GM18507 (cell line): ENCODE measurements around the gene SRP14.

Experiments
- DNase-seq: peaks from one replicate; pipeline ENCODE4 v3.0.0; 2011; ENCODE audit warnings: low read depth; ENCODE audit not compliant: insufficient read length; ENCODE audit errors: extremely low spot score
- FAIRE-seq: peaks from 2 replicates; lab custom pipeline; 2011; peaks lifted over from hg19 to GRCh38; lab: Jason Lieb, UNC

The SRP14 gene

DNA sequence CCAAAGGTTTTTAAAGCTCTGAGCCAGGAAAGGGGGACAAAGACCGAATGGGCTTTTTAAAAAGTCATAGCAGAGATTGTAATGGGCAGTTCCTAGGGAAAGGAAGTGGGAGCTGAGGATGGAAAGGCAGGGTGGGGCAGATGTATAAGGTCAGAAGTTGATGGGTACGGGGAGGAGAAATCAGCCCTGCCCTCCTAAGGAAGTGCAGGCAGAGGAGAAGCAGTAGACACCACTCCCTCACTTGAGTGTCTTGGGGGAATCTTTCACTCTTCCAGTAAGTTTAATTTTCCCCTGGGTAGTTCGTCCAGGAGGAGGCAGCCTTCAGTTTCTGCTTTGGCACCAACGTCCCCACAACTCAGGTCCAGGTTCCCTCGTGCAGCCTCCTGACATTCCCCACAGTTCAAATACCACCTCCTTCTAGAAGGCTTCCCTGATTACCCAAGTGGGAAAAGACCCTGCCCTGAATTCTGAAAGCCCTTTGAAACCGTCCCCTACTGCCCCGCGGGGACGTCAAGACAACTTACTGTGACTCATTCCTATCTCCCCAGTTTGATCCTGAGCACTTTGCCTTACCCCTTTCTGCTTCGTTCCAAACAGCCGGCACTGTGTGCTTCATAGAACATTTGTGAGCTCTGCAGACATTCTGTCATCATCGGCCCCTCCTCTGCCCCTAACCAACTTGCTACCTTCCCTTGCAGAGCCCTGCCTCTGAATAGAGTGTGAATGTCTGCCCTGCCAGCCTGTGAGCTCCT is 14.3 kb upstream of the SRP14 start:
- DNase-seq (no peak), FAIRE-seq (peak; percentile 31)

DNA sequence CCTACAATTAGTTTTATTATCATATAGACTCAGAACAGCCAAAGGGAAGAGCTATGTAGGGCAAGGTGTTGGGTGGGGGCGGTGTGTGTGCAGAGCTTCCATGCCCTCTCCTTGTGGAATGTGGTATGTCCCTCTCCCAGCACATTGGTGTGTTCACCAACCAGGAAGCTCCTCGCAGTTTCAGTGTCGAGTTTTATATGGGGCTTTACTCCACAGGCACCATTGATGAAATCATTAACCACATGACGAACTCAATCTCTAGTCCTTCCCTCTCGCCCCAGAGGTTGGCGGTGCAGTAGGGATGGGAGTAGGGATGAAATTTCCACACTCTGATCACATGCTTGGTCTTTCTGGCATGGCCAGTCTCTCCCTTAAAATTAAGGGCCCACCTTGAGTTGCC is 13.6 kb upstream of the SRP14 start:
- DNase-seq (no peak), FAIRE-seq (no peak)

DNA sequence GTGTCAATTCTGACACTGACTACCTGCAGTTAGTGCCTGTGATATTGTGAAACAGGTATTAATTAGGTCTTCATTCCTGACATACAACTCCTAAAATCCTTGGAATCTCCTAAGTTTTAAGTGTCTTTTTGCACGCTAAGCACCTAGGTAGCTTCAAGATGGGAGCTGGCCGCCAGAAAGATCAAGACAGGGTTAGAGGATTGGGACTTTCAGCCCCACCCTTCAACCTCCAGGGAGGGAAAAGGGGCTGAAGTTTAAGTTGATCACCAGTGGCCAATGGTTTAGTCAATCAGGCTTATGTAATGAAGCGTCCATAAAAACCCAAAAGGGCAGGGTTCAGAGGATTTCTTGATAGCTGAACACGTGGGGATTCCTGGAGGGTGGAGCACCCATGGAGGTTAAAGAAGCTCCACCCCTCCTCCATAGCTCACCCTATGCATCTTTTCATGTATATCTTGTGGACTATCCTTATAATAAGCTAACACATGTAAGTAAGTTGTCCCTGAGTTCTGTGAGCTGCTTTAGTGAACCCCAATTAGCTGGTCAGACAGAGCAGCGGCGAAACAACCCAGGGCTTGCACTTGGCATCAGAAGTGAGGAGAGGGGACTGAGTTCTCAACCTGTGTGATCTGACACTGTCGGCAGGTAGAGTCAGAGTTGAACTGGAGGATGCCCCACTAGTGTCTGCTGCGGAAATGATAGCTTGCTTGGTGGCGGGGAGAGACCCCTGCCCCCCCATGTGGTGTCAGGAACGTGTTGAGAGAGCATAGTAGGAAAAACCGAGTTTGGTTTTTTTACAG is 12.8 kb upstream of the SRP14 start:
- DNase-seq (no peak), FAIRE-seq (no peak)

DNA sequence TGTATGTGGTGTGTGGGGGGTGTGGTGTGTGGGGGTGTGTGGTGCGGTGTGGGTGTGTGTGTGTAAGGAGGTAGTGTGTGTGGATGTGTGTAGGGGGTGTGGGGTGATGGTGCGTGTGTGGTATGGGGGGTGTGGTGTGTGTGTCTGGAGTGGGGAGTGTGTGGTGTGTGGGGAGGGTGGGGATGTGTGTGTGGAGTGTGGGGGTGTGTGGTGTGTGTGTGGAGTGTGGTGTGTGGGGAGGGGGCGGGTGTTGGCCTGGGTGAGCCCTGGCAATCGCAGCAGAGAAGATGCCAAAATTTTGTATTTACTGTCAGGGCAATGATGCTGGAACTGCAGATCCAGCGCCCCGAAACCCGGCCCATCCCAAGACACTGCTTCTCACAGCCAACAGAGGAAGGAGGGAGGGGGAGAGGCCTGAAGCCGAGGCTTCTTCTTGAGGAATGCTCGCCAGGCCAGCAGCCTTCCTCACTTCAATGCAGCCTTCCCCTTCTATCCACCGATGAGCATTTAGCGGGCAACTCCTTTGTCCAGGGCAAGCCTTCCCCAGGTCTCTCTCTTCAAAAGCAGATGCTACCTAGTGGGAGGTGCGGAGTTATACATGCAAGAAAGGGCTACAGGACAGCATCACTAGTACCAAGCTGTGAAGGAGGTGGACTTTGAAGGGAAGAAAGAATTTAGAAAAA is 11.9 kb upstream of the SRP14 start:
- FAIRE-seq (no peak), DNase-seq (no peak)

DNA sequence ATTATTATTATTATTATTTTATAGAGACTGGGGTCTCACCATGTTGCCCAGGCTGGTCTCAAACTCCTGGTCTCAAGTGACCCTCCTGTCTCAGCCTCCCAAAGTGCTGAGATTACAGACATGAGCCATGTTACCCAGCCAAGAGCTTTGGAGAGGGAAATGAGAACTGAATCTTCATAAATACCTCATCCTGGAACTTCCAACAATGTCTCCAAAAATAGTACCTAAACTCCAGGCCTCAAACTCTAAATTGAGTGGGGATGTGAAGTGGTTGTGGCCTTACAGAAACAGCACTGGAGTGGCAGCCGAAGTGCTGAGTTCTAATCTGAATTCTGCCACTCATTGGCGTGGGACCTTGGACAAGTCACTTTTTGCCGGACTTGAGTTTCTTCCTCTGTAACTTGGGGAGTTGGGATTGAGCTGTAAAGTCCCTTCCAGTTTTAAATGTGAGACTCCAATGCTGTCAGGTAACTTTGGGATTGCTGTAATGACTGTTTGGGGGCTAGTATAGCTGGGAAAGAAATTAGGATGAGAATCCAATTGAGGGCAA is 10.0 kb upstream of the SRP14 start:
- FAIRE-seq (no peak), DNase-seq (no peak)

DNA sequence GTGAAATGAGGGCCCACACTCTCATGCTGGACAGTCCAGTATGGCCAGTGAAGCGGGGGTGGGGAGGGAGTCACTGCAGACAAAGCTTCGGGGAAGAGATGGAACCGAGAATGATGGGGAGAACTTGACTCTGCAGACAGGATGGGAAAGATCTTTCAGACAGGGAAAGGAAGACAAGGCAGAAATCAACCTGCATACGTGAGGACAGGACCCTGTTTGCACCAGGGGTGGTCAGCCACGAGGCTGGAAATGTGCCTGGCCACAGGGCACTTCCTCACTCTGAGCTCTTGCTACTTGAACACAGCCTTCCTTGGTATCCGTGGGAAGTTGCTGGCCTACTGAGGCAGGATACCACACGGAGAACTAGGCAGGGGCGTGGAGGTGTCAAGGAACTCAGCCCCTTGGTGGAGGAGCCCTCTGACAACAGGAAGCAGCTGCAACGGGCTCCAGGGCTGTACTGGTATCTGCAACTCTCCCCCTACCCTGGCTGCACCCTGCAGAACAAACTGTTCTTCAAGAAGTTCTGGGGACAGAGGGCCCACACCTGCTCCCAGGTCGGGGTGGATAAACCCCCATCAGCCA is 9.3 kb upstream of the SRP14 start:
- DNase-seq (no peak), FAIRE-seq (peak; percentile 38)

DNA sequence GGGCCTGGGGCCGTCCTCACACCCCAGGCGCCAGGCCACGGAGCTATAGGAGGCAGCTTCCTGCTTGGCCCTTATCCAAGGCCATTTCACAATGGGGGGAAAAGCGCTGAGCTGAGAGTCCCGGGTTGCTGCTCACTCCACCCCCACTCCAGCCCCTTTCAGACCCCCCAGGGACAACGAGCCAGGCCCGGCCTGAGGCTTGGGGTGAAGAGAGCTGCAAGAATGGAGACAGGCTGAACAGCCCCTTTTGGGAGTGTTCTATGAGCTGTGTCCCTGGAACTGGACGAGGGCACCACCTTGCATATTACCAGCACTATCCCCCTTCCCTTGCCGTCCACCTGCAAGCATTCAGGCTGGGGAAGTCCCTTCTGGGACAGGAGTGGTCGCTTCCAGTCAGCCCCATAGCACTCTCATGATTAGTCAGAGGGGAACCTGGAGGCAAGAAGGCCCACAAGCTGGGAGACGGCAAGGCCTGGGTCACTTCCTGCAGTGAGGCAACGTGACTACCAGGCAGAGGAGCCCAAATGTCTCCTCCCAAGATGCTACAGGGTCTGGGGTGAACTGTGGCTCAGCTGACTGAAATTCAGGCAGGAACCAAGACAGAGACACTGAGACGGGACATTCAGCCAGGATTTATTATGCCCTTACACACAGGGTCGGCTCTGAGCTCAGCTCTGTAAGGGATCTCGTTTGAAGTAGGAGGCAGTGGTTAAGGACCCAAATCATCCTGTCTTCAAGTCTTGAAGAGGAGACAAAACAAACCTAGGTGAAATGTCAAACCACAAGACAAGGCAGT is 8.6 kb upstream of the SRP14 start:
- FAIRE-seq (peak; percentile 95), DNase-seq (no peak)

DNA sequence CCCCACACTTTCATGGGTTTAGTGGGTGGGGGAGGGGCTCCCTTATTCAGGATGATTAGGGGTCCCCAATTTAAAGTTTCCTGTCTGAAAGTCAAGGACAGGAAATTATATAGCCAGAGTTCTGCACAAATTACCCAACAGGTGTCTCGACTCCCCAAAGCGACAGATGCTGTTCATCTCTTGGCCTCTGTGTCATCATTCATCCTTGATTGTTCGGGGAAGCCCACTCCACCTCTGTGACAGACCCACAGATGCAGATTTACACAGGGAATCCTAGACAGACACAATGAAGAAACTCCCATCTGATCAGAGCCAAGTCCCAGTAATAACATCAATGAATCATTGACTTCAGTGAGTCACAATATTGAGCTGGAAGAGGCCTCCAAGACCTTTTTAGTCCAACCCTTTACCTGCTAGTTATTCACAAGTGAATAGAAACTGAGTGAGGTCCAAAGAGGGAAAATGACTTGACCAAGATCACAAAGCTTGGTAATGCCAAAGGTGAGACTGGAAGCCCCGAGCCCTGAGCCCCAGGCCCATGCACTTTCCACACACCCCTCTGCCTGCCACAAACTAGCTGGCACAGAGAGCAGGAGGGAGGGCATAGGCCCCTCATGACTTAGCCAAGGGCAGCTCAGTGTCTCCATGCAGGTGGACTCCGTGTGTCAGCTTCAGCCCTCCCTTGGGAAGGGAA is 7.9 kb upstream of the SRP14 start:
- FAIRE-seq, result peak; percentile 54

DNA sequence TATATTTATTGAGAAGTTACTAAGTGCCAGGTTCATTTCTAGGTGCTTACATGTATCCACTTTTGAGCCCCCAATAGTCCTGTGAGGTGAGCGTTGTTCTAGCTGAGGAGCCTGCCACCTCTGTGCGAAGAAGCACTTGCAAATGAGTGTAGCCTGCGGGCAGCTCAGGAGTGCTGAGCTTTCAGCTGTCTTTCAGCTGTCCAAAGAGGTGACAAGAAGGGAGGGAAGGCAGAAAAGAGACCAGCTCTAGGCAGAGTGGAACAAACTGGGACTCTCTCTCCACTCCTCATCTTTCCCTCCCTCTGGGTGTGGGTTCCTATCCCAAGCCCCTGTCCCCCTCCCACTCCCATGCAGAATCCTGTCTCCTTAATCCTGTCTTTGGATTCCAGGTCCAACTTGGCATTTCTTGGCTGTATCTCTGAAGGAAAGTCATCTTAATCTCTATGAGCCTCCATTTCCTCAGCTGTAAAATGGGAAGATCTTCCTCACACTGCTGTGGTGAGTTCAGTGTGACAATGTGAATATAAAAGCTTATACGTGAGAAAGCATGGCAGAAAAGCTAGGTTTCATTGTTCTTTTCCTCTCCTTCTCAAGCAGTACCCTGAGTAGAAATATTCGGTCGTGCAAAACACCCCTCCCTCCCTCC is 6.7 kb upstream of the SRP14 start:
- FAIRE-seq, result peak; percentile 69
- DNase-seq, result no peak

More for the DNA sequence above, 7.9 kb upstream of the SRP14 start:
- no peak for DNase-seq

DNA sequence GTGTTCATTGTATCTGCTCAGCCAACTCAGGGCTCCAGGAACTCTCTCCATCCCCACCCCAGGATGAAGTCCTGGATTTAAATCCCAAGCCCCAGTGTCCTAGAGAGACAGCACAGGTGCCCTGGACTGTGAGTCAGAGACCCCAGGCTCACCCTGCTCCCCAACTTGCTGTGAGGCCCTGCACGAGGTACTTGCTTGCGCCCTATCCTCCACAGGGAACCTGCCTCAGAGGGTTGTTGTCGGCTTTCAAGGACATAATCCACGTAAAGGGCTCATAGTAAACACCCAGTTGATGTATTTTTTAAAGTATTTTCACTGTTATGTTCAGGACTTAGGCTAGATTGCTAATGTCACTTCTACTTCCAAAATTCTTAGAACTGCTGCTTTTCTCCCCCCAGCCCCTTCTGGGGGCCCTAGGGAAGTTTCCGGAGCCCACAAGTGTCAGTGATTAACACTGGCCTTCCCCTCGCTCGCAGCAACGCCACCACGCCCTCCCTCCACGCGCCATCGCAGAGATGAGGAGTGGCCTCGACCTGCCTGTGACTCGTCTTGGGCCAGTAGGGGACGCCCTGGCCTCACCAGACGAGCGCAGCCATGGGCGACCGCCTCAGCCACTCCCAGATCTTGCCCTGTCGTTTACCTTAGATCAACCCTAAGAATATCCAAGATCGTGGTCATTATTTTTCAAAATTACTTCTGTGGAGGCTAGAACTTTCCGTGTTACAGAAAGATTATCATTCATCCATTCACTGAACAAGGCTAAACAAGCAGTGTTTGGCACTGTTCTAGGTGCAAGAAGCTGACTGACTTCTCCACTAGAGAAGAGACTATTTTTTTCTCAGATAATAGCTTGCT is 6.0 kb upstream of the SRP14 start:
- FAIRE-seq, result peak; percentile 95
- DNase-seq, result peak; percentile 75

DNA sequence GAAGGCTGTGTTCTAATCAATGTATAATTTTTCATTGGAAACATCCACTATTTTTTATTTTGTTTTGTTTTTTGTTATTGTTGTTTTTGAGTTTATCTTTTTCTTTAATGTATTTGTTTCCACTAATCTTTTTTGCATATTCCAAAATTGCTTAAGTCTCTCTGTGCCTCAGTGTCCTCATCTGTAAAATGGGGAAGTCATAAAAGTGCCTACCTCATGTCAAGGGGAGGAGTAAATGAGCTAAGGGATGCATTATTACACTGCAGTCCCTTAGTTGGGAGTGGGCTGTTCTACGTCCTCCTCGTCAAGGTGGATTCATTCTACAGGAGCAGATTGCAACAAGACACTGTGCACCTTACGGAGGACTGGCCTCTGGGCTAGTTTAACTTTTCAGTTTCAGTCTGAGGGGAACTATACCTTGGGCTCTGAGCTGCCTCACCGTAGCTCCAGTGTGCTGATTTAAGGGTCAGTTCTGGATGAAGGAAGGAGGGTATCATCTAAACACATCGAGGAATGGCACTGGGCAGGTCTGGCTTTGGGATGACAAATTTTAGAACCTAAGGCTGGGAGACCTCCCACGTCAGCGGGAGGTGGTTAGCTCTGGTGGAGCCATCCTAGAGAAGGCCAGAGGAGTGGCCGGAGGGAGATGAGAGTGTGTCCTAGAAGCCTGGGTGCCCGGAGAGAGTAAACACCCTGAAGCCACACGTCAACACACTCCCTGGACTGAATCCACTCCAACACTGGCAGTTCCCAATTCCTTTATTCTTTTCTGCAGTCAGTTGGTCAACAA is 5.1 kb upstream of the SRP14 start:
- DNase-seq (no peak), FAIRE-seq (no peak)

DNA sequence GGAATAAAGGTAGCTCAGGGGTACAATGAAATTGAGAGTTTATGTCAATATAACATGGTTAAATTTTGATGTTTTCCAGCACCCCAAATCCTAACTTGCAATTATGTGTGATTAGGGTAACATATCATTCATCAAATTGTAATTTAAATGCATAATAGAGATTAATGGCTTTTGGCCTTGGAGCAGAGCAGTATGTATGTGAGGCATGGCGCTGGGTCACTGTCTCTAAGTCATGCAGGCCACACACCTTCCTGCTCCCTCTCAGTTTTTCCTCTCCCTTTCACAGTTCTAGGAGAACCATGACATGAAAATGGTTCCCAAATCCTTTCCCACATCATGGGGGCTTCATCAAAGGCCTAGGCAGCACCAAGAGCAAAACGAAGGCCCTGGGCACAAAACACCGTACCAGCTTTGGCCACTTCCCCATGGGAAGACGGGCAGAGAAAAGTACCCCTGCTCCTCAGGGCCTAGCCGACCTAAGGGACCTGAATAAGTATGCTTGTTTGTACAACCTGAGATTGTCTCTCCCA is 3.9 kb upstream of the SRP14 start:
- DNase-seq (no peak), FAIRE-seq (no peak)

DNA sequence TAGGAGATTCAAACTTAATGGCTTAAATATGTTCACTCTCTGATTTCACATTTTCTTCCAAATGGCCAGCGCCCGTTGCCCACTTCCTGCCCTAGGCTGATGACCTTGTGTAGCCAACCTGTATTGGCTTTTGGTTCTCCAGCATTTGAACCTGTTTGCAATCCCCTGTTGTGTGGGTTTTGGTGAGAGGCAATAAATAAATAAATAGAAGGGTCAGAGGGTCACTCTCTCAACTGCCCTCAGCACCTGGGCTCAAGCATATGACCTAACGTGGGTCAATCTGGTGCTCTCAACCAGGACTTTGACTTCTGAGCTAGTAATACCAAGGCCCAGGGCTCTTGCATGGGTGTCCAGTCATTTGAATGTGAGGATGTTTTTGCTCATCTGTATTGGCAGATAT is 1.8 kb upstream of the SRP14 start:
- DNase-seq (no peak), FAIRE-seq (no peak)

DNA sequence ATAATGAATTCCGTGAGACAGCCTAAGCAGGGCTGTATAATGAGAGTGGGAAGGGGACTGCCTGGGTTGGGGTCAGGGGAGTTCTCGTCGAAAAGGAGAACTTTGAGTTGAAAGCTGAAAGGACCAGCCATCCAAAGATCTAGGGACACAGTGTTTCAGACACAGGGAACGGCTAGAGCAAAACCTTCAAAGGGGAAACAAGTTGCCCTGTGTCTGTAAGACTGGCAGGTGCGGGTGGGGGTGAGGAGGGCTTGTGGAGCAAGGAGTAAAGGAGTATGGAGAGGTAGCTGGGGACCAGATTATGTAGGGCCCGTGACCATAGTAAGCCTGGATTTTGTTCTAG is 1.3 kb upstream of the SRP14 start:
- no peak for DNase-seq

DNA sequence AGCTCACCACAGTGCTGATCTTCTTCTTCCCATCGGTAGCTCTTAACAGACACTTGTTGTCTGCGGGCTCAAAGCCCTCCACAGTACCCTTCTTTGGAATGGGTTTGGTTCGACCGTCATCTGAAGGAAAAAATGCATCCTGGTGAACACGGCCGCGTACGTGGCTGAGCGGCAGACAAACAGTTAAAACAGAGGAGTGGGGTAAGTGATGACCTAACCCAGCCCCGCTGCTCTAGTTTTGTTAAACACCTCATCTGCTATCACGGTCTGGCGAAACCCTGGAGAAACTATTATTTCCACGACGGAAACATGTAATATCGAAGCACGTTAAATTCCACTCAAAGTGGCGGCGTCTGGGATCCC is 725 bp downstream of the SRP14 start:
- FAIRE-seq (no peak), DNase-seq (no peak)

More for the DNA sequence above, 1.3 kb upstream of the SRP14 start:
- FAIRE-seq, result no peak

DNA sequence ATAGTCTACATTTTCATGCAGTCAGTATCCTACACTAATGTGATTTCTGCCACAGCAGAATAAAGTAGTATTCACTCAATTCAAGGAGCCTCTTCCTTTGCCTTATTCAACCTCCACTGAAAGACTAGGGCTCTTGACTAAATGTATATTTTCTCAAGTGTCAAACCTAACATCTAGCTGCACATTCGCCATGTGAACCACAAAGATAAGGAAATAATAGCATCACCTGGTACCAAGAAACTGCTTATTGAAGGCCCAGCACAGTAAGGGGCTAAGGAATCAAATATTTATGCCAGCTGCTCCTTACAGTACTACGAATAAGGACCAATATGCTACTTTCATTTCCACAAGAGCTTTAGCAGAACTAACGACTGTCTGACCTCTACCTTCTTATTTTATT is 1.3 kb downstream of the SRP14 start:
- DNase-seq (no peak), FAIRE-seq (peak; percentile 26)
